H9 (cell line): ENCODE measurements around the gene DIP2C. TPM values are rescaled to one million over a fixed set of nuclear protein-coding genes. Genes with fewer than 3 reads are reported as not detected.

Experiments used
- DNase-seq: peaks from one replicate; pipeline ENCODE4 v3.0.0-alpha.2; 2017
- H2AFZ ChIP-seq: one replicate; pipeline ENCODE4 v1.6.1; 2013; ENCODE audit warnings: mild to moderate bottlenecking, low read length, control low read depth, moderate library complexity
- H2AK5ac ChIP-seq: 2 replicates; pipeline ENCODE4 v1.6.1; 2013; ENCODE audit warnings: low read length, control low read depth, mixed read lengths; ENCODE audit not compliant: insufficient read length
- H2BK120ac ChIP-seq: one replicate; pipeline ENCODE4 v1.6.1; 2013; ENCODE audit warnings: low read depth, mild to moderate bottlenecking, low read length, control low read depth, inconsistent platforms; ENCODE audit not compliant: poor library complexity, severe bottlenecking
- H2BK12ac ChIP-seq: 2 replicates; pipeline ENCODE4 v1.6.1; 2013; ENCODE audit warnings: low read length, control low read depth, mixed read lengths, low read depth; ENCODE audit not compliant: insufficient read length
- H2BK15ac ChIP-seq: 2 replicates; pipeline ENCODE4 v1.6.1; 2013; ENCODE audit warnings: low read depth, low read length, control low read depth
- H2BK20ac ChIP-seq: one replicate; pipeline ENCODE4 v1.6.1; 2013; ENCODE audit warnings: low read depth, mild to moderate bottlenecking, low read length, control low read depth, inconsistent platforms; ENCODE audit not compliant: poor library complexity, severe bottlenecking
- H2BK5ac ChIP-seq: 2 replicates; pipeline ENCODE4 v1.6.1; 2013; ENCODE audit warnings: low read length, control low read depth, mixed read lengths; ENCODE audit not compliant: insufficient read length
- H3K14ac ChIP-seq: 2 replicates; pipeline ENCODE4 v1.6.1; 2013; ENCODE audit warnings: low read length, control low read depth; ENCODE audit not compliant: insufficient read depth
- H3K18ac ChIP-seq: 2 replicates; pipeline ENCODE4 v1.6.1; 2013; ENCODE audit warnings: low read depth, mild to moderate bottlenecking, mixed read lengths, low read length, control low read depth; ENCODE audit not compliant: insufficient read length
- H3K23ac ChIP-seq: 2 replicates; pipeline ENCODE4 v1.6.1; 2013; ENCODE audit warnings: low read length, control low read depth, mixed read lengths, low read depth; ENCODE audit not compliant: insufficient read length
- H3K23me2 ChIP-seq: 2 replicates; pipeline ENCODE4 v1.6.1; 2013; ENCODE audit warnings: low read depth, mild to moderate bottlenecking, mixed read lengths, low read length, control low read depth; ENCODE audit not compliant: insufficient read length, poor library complexity, severe bottlenecking
- H3K27ac ChIP-seq: 2 replicates; pipeline ENCODE4 v1.5.1; 2013; ENCODE audit warnings: low read length, control low read depth, mixed read lengths, low read depth; ENCODE audit not compliant: insufficient read length
- H3K27me3 ChIP-seq: 2 replicates; pipeline ENCODE4 v1.6.1; 2013; ENCODE audit warnings: low read length, control low read depth, inconsistent platforms; ENCODE audit not compliant: insufficient read depth
- H3K4ac ChIP-seq: 2 replicates; pipeline ENCODE4 v1.6.1; 2013; ENCODE audit warnings: low read depth, mild to moderate bottlenecking, control low read depth, inconsistent platforms, low read length, moderate library complexity
- H3K4me1 ChIP-seq: 2 replicates; pipeline ENCODE4 v1.6.1; 2013; ENCODE audit warnings: low read length, control low read depth, inconsistent platforms; ENCODE audit not compliant: insufficient read depth
- H3K4me2 ChIP-seq: 2 replicates; pipeline ENCODE4 v1.6.1; 2013; ENCODE audit warnings: low read length, control low read depth, mixed read lengths; ENCODE audit not compliant: insufficient read length, insufficient read depth
- H3K56ac ChIP-seq: 2 replicates; pipeline ENCODE4 v1.6.1; 2013; ENCODE audit warnings: low read depth, mild to moderate bottlenecking, mixed read lengths, low read length, control low read depth; ENCODE audit not compliant: insufficient read length
- H3K79me1 ChIP-seq: 2 replicates; pipeline ENCODE4 v1.6.1; 2013; ENCODE audit warnings: low read depth, mild to moderate bottlenecking, moderate library complexity, low read length, control low read depth, inconsistent platforms; ENCODE audit not compliant: insufficient read depth, poor library complexity, severe bottlenecking
- H3K79me2 ChIP-seq: 2 replicates; pipeline ENCODE4 v1.6.1; 2013; ENCODE audit warnings: low read length, control low read depth, inconsistent platforms; ENCODE audit not compliant: insufficient read depth
- H3K9ac ChIP-seq: 2 replicates; pipeline ENCODE4 v1.6.1; 2013; ENCODE audit warnings: low read length, control low read depth, mixed read lengths; ENCODE audit not compliant: insufficient read length; ENCODE audit errors: extremely low read depth
- H3K9me3 ChIP-seq: one replicate; pipeline ENCODE4 v1.6.1; 2013; ENCODE audit warnings: low read depth, low read length, inconsistent platforms; ENCODE audit not compliant: control insufficient read depth
- H3T11ph ChIP-seq: one replicate; pipeline ENCODE4 v1.6.1; 2013; ENCODE audit warnings: mild to moderate bottlenecking, low read length, control low read depth, inconsistent platforms
- H4K20me1 ChIP-seq: one replicate; pipeline ENCODE4 v1.6.1; 2013; ENCODE audit not compliant: control insufficient read depth, insufficient read length, insufficient read depth
- H4K5ac ChIP-seq: 2 replicates; pipeline ENCODE4 v1.6.1; 2013; ENCODE audit warnings: low read depth, mild to moderate bottlenecking, mixed read lengths, low read length, control low read depth; ENCODE audit not compliant: insufficient read length
- H4K8ac ChIP-seq: replicated peaks from 2 replicates; pipeline ENCODE4 v1.6.1; 2013; ENCODE audit warnings: low read length, control low read depth, mixed read lengths, low read depth; ENCODE audit not compliant: insufficient read length
- H4K91ac ChIP-seq: 2 replicates; pipeline ENCODE4 v1.6.1; 2013; ENCODE audit warnings: low read depth, mild to moderate bottlenecking, moderate library complexity, mixed read lengths, low read length, control low read depth; ENCODE audit not compliant: insufficient read length
- H3K27ac Mint-ChIP-seq, 3 experiments: 2 replicates in 2 of 3; 3 replicates in 1 of 3; pipeline ENCODE4 v1.8.0; 2020 to 2021; ENCODE audit warnings: mixed read lengths in 3 of 3, mild to moderate bottlenecking in 1 of 3, moderate library complexity in 1 of 3
- H3K27me3 Mint-ChIP-seq: 2 replicates; pipeline ENCODE4 v1.8.0; 2021; ENCODE audit warnings: low read depth, mild to moderate bottlenecking, moderate library complexity, mixed read lengths
- H3K36me3 Mint-ChIP-seq, 3 experiments: 2 replicates in 2 of 3; 3 replicates in 1 of 3; pipeline ENCODE4 v1.8.0; 2020 to 2021; ENCODE audit warnings: low read depth in 3 of 3, mixed read lengths in 3 of 3; ENCODE audit not compliant: insufficient read depth in 1 of 3
- H3K4me1 Mint-ChIP-seq, 2 experiments: 2 replicates each; pipeline ENCODE4 v1.8.0; 2020; ENCODE audit warnings: mixed read lengths in 2 of 2
- H3K4me3 Mint-ChIP-seq, 2 experiments: 2 replicates in 1 of 2; 3 replicates in 1 of 2; pipeline ENCODE4 v1.8.0; 2020 to 2021; ENCODE audit warnings: mild to moderate bottlenecking in 2 of 2, mixed read lengths in 2 of 2, moderate library complexity in 1 of 2
- H3K9me3 Mint-ChIP-seq, 2 experiments: 2 replicates in 1 of 2; 3 replicates in 1 of 2; pipeline ENCODE4 v1.8.0; 2020; ENCODE audit warnings: mild to moderate bottlenecking in 2 of 2, mixed read lengths in 2 of 2, moderate library complexity in 1 of 2
- WGBS: extraction: QIAGEN DNeasy Blood & Tissue Kit; methylation state at CpG from one replicate; pipeline ENCODE4 v1.1.7; 2013; ENCODE audit warnings: missing lambda C conversion rate, low lambda C conversion rate, mixed read lengths; ENCODE audit not compliant: insufficient read length; ENCODE audit errors: extremely low coverage; 5-methylcytosine and 5-hydroxymethylcytosine counted together
- total RNA-seq: library from RNA; stranded (reverse); gene quantifications from 2 replicates; pipeline ENCODE4 v1.2.1, GENCODE V29; 2021
- TF ChIP-seq, protein P1 (sequence below): fragments of 200-600 bp; sonication (generic); conservative IDR thresholded peaks from 3 replicates; pipeline ENCODE4 v1.8.0; 2021; ENCODE audit warnings: antibody characterized with exemption, mild to moderate bottlenecking

DIP2C gene
- total RNA-seq, 1 experiment from 2014 or later, result 7.9 TPM

DNA sequence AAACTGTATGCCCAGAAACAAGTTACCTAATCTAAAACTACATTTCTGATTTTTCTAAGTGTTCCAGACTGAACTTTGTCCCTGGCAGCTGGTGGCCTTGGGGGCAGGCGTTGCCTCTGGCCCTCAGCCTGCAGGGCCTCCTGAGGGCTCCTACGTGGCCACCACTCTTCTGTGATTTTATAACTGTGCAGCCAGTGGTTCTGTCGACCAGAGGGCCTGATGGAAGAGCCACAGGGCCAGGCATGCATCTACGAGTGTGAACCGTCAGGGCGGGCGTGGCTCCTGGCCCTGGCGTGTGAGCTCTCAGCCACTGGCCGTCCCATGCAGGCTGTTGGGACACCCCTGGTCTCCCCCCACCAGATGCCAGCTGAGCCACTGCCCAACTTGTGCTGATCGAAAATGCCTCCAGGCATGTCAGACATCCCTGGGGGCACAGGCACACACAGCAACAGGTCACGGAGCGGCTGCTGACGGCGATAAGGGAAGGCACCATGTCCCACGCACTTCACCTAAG, 380.8 kb downstream of the DIP2C start:
- H3K36me3 Mint-ChIP-seq, result 0 out of 7 replicates have a peak, but pooled peaks cover 0 to 2% (median 0%) of the 10 kb centered on the region in 3 experiments

More for the DNA sequence above, 380.8 kb downstream of the DIP2C start:
- H3K4me1 ChIP-seq, result no peaks in the 10 kb centered on the region
- no peaks in the 10 kb centered on the region for H3K79me2 ChIP-seq
- H3K23me2 ChIP-seq, result no peaks in the 10 kb centered on the region
- no peak overlapping the region for H3K27ac ChIP-seq
- no peak overlapping the region for H4K91ac ChIP-seq
- no CpG with 5 or more reads among the region's 15 CpGs for WGBS
- H3K4me3 Mint-ChIP-seq, result no peak overlapping the region
- H3K27ac Mint-ChIP-seq, result no peak overlapping the region
- no peaks in the 10 kb centered on the region for H3K27me3 Mint-ChIP-seq
- H3K18ac ChIP-seq, result no peak overlapping the region
- no peak overlapping the region for H2AFZ ChIP-seq
- no peak overlapping the region for H4K5ac ChIP-seq
- H3K4me2 ChIP-seq, result no peak overlapping the region
- H2AK5ac ChIP-seq, result no peak overlapping the region
- TF ChIP-seq, protein P1, sequence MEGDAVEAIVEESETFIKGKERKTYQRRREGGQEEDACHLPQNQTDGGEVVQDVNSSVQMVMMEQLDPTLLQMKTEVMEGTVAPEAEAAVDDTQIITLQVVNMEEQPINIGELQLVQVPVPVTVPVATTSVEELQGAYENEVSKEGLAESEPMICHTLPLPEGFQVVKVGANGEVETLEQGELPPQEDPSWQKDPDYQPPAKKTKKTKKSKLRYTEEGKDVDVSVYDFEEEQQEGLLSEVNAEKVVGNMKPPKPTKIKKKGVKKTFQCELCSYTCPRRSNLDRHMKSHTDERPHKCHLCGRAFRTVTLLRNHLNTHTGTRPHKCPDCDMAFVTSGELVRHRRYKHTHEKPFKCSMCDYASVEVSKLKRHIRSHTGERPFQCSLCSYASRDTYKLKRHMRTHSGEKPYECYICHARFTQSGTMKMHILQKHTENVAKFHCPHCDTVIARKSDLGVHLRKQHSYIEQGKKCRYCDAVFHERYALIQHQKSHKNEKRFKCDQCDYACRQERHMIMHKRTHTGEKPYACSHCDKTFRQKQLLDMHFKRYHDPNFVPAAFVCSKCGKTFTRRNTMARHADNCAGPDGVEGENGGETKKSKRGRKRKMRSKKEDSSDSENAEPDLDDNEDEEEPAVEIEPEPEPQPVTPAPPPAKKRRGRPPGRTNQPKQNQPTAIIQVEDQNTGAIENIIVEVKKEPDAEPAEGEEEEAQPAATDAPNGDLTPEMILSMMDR, result no peak
- no peaks in the 10 kb centered on the region for H3K79me1 ChIP-seq
- no peaks in the 10 kb centered on the region for H3K9me3 Mint-ChIP-seq
- H2BK20ac ChIP-seq, result no peak overlapping the region
- no peaks in the 10 kb centered on the region for H3K9me3 ChIP-seq
- H2BK5ac ChIP-seq, result no peak overlapping the region
- H3K23ac ChIP-seq, result no peak overlapping the region
- H2BK12ac ChIP-seq, result no peak overlapping the region
- no peak overlapping the region for H3T11ph ChIP-seq
- no peak overlapping the region for H3K14ac ChIP-seq
- H2BK120ac ChIP-seq, result no peak overlapping the region
- no peaks in the 10 kb centered on the region for H4K20me1 ChIP-seq
- peaks cover 10 to 17% of the 10 kb centered on the region in 2 experiments for H3K4me1 Mint-ChIP-seq
- no peak overlapping the region for H3K56ac ChIP-seq
- H3K4ac ChIP-seq, result no peak overlapping the region
- no peak for DNase-seq
- no peak overlapping the region for H2BK15ac ChIP-seq
- no peak overlapping the region for H4K8ac ChIP-seq
- no peaks in the 10 kb centered on the region for H3K27me3 ChIP-seq
- no peak overlapping the region for H3K9ac ChIP-seq
